ENCODE measurements around the gene GALNT9.
"Not testable (repeated sequence)": the region's sequence is repeated elsewhere in the genome, so short reads cannot be mapped to it uniquely, and the experiment has no call there.

Gene GALNT9

GRCh38 chr12:132263451-132264049 lies 65.8 kb downstream of the GALNT9 start:
- DNase-seq, result no peak

GRCh38 chr12:132263061-132263360 lies 66.4 kb downstream of the GALNT9 start:
- no peak for DNase-seq

GRCh38 chr12:132262256-132263060 lies 66.9 kb downstream of the GALNT9 start:
- DNase-seq, result no peak

GRCh38 chr12:132261328-132262138 lies 67.9 kb downstream of the GALNT9 start:
- no peak for DNase-seq

GRCh38 chr12:132260721-132261120 lies 68.7 kb downstream of the GALNT9 start:
- DNase-seq, result no peak

GRCh38 chr12:132259872-132260695 lies 69.3 kb downstream of the GALNT9 start:
- no peak for DNase-seq

- DNase-seq, result no peak
Observed at GRCh38 chr12:132259364-132259871, 70.0 kb downstream of the GALNT9 start.

- no peak for DNase-seq
Observed at GRCh38 chr12:132258543-132258942, 70.8 kb downstream of the GALNT9 start.

GRCh38 chr12:132257955-132258490 lies 71.4 kb downstream of the GALNT9 start:
- no peak for DNase-seq

GRCh38 chr12:132257206-132257954 lies 72.0 kb downstream of the GALNT9 start:
- no peak for DNase-seq

GRCh38 chr12:132256646-132257045 lies 72.7 kb downstream of the GALNT9 start:
- DNase-seq, result no peak

- no peak for DNase-seq
Observed at GRCh38 chr12:132255642-132256041, 73.7 kb downstream of the GALNT9 start.

- no peak for DNase-seq
Observed at GRCh38 chr12:132253698-132254480, 75.5 kb downstream of the GALNT9 start.

- not testable (repeated sequence) for DNase-seq
Observed at GRCh38 chr12:132252981-132253380, 76.4 kb downstream of the GALNT9 start.

GRCh38 chr12:132251741-132252490 lies 77.5 kb downstream of the GALNT9 start:
- DNase-seq, result no peak

GRCh38 chr12:132251310-132251709 lies 78.1 kb downstream of the GALNT9 start:
- no peak for DNase-seq

GRCh38 chr12:132250707-132251106 lies 78.7 kb downstream of the GALNT9 start:
- DNase-seq, result no peak

- no peak for DNase-seq
Observed at GRCh38 chr12:132249689-132250478, 79.5 kb downstream of the GALNT9 start.

Measured in HCEC 1CT (cell line).